ENCODE data around the gene SFR1.

DNA sequence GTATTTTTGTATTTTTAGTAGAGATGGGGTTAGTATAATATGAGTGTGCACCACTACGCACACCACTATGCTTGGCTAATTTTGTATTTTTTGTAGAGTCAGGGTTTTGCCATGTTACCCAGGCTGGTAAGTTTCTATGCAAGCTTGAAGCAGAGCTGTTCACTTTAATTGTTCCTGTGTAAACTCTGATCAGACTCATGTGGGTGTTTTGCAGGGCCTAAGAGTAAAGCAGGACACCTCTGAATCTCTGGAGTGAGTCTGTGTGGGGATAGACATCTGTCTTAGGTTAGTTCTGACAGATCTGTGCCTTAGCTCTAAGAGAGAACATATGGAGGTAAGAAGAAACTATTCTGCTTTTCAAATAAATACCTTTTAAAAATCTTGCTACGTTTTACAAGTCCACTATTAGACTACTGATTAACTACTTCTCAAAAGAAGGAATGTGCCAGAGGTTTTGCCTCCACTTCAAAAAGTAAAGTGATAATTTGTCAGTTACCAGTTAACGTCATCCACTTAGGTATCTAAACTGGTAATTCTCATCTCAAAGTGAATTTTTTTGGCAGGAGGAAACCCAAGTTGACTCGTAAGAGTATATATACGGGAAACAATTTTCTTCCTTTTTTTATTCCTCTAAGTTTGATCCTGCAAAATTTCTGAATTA, 37.4 kb upstream of the SFR1 start:
- TF ChIP-seq, protein P1, sequence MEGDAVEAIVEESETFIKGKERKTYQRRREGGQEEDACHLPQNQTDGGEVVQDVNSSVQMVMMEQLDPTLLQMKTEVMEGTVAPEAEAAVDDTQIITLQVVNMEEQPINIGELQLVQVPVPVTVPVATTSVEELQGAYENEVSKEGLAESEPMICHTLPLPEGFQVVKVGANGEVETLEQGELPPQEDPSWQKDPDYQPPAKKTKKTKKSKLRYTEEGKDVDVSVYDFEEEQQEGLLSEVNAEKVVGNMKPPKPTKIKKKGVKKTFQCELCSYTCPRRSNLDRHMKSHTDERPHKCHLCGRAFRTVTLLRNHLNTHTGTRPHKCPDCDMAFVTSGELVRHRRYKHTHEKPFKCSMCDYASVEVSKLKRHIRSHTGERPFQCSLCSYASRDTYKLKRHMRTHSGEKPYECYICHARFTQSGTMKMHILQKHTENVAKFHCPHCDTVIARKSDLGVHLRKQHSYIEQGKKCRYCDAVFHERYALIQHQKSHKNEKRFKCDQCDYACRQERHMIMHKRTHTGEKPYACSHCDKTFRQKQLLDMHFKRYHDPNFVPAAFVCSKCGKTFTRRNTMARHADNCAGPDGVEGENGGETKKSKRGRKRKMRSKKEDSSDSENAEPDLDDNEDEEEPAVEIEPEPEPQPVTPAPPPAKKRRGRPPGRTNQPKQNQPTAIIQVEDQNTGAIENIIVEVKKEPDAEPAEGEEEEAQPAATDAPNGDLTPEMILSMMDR (IDR thresholded peaks at IDR 0.05; ENCODE audit: low read depth, low read length): no peak
- TF ChIP-seq EZH2phosphoT487 (IDR thresholded peaks at IDR 0.05; ENCODE audit: low read depth): no peak
